HepG2 (cell line): ENCODE data around the gene CARS1. TPM values are rescaled to one million over a fixed set of nuclear protein-coding genes. Genes with fewer than 3 reads are reported as not detected.

Source experiments
- ATAC-seq: fragments of 200-7000 bp; cut with Tn5 transposase; 3 replicates; pipeline ENCODE4 v1.9.1; 2020; ENCODE audit warnings: mild to moderate bottlenecking, moderate library complexity
- BruUV-seq: library from RNA; stranded (reverse); fragments of 400-500 nt; replicated peaks from 2 replicates; lab custom pipeline; 2021; lab: Mats Ljungman, UMichigan
- CTCF ChIA-PET: fragments of 300-600 bp; formaldehyde crosslinking; extraction: SDS; loops from one replicate; lab custom pipeline; 2021; ENCODE audit warnings: low total read pairs, inconsistent platforms, low intra/inter-chr PET ratio; lab: Yijun Ruan, JAX
- POLR2A ChIA-PET: fragments of 350-600 bp; sonication (Branson Sonifier 250); formaldehyde crosslinking; loops from one replicate; lab custom pipeline; 2020; ENCODE audit warnings: antibody characterized with exemption, inconsistent platforms; lab: Yijun Ruan, JAX
- DNase-seq: peaks from one replicate; pipeline ENCODE4 v3.0.0-alpha.2; 2015; ENCODE audit warnings: low spot score
- FAIRE-seq: peaks from 3 replicates; lab custom pipeline; 2011; peaks lifted over from hg19 to GRCh38; lab: Jason Lieb, UNC
- H2AFZ ChIP-seq: one replicate; pipeline ENCODE4 v1.6.1; 2011; ENCODE audit warnings: low read length, inconsistent platforms
- H3K27ac ChIP-seq: fragments of 300-600 bp; 3 replicates; pipeline ENCODE4 v1.8.0; 2011; ENCODE audit warnings: mixed run types, mild to moderate bottlenecking, mixed read lengths, low read length, inconsistent platforms; ENCODE audit not compliant: insufficient read depth; ENCODE audit errors: extremely low read length
- H3K27me3 ChIP-seq, 2 experiments: fragments of 200-600 bp in 1 of 2; 2 replicates in 1 of 2; 3 replicates in 1 of 2; pipeline versions ENCODE4 v1.6.0 to v1.8.0; 2011; ENCODE audit warnings: low read length in 2 of 2, mild to moderate bottlenecking in 2 of 2, moderate library complexity in 2 of 2, inconsistent platforms in 1 of 2; ENCODE audit not compliant: insufficient read depth in 2 of 2, control insufficient read depth in 1 of 2
- H3K36me3 ChIP-seq, 2 experiments: fragments of 200-600 bp in 1 of 2; replicated peaks in 1 of 2; 2 replicates in 1 of 2; 3 replicates in 1 of 2; pipeline versions ENCODE4 v1.5.1 to v1.8.0; 2011; ENCODE audit warnings: low read length in 2 of 2, inconsistent platforms in 1 of 2; ENCODE audit not compliant: insufficient read depth in 2 of 2, control insufficient read depth in 1 of 2
- H3K4me1 ChIP-seq: 2 replicates; pipeline ENCODE4 v1.5.1; 2012; ENCODE audit warnings: low read length, inconsistent platforms; ENCODE audit not compliant: insufficient read depth
- H3K4me2 ChIP-seq: 2 replicates; pipeline ENCODE4 v1.6.0; 2011; ENCODE audit warnings: low read depth, low read length, inconsistent platforms
- H3K4me3 ChIP-seq, 3 experiments: fragments of 200-600 bp in 1 of 3; sonication (generic), shearing (Covaris generic) in 1 of 3; replicated peaks in 1 of 3; 2 replicates each; pipeline ENCODE4 v1.5.1; 2011 to 2016; ENCODE audit warnings: low read length in 3 of 3, inconsistent platforms in 2 of 3, low read depth in 2 of 3, mild to moderate bottlenecking in 2 of 3, control low read depth in 1 of 3, mixed read lengths in 1 of 3; ENCODE audit not compliant: insufficient read depth in 1 of 3
- H3K79me2 ChIP-seq: one replicate; pipeline ENCODE4 v1.6.1; 2011; ENCODE audit warnings: low read length, inconsistent platforms; ENCODE audit not compliant: insufficient read depth
- H3K9ac ChIP-seq: 2 replicates; pipeline ENCODE4 v1.6.0; 2011; ENCODE audit warnings: mild to moderate bottlenecking, low read depth, low read length, inconsistent platforms; ENCODE audit not compliant: insufficient read depth
- H3K9me3 ChIP-seq: 2 replicates; pipeline ENCODE4 v1.5.1; 2012; ENCODE audit warnings: mild to moderate bottlenecking, low read length
- H4K20me1 ChIP-seq: 2 replicates; pipeline ENCODE4 v1.6.0; 2011; ENCODE audit warnings: inconsistent platforms, mild to moderate bottlenecking, low read length, moderate library complexity; ENCODE audit not compliant: insufficient read depth
- CREM ChIP-seq, 2 experiments: sonication (generic) in 1 of 2; formaldehyde crosslinking in 1 of 2; IDR thresholded peaks; 2 replicates each; pipeline versions ENCODE4 v1.4.0 to v1.6.1; 2016 to 2020; ENCODE audit warnings: antibody characterized with exemption in 1 of 2, mild to moderate bottlenecking in 1 of 2, missing genetic modification reagents in 1 of 2
- FIP1L1 ChIP-seq: fragments of 200-400 bp; formaldehyde crosslinking; IDR thresholded peaks from 2 replicates; pipeline ENCODE4 v1.6.1; 2018; ENCODE audit warnings: low read depth, mild to moderate bottlenecking, low read length, moderate library complexity, borderline replicate concordance; ENCODE audit not compliant: insufficient read depth
- MEF2D ChIP-seq: sonication (generic); formaldehyde crosslinking; IDR thresholded peaks from 2 replicates; pipeline ENCODE4 v1.5.1; 2020; ENCODE audit warnings: mild to moderate bottlenecking, missing genetic modification reagents
- ZSCAN25 ChIP-seq: sonication (generic); formaldehyde crosslinking; IDR thresholded peaks from 2 replicates; pipeline ENCODE4 v1.8.0; 2022; ENCODE audit warnings: mild to moderate bottlenecking, missing genetic modification reagents
- ZSCAN9 ChIP-seq: IDR thresholded peaks from 2 replicates; pipeline ENCODE4 v1.6.1; 2016; ENCODE audit warnings: borderline replicate concordance
- WGBS: methylation state at CpG from one replicate; pipeline ENCODE4 v1.1.6; 2017; ENCODE audit warnings: low lambda C conversion rate; 5-methylcytosine and 5-hydroxymethylcytosine counted together
- in situ Hi-C: cut with HindIII; loops from 2 replicates; pipeline ENCODE4 v1.10.0; 2017; ENCODE audit warnings: low pct_unique_long_range_greater_than_20kb; ENCODE audit not compliant: extremely low pct_ligation_motif_present
- intact Hi-C: fragments of 100-400 bp; cut with micrococcal nuclease; formaldehyde crosslinking; loops from one replicate; pipeline ENCODE4 v1.10.0; 2022; ENCODE audit not compliant: unreplicated experiment
- polyA plus RNA-seq, 8 experiments: library from polyadenylated mRNA; depleted of rRNA in 3 of 8; stranded (reverse) in 7 of 8; unstranded in 1 of 8; fragments of >200 nt; fragmentation: Illumina TruSeq in 4 of 8; extraction: Trizol in 4 of 8; gene quantifications; 2 replicates each; pipeline versions ENCODE4 v1.2.1 to v1.2.3, GENCODE V29; 2011 to 2016; ENCODE audit warnings: low read depth in 4 of 8, missing spikeins in 1 of 8, mixed read lengths in 1 of 8; ENCODE audit not compliant: insufficient read depth in 1 of 8
- total RNA-seq, 5 experiments: library from RNA; depleted of rRNA; stranded (reverse); fragments of >200 nt; fragmentation: Illumina TruSeq; extraction: Trizol; gene quantifications; 2 replicates each; pipeline ENCODE4 v1.2.3, GENCODE V29; 2016; ENCODE audit warnings: low read depth in 1 of 5
- TF ChIP-seq, protein P1 (sequence below): IDR thresholded peaks from 2 replicates; pipeline ENCODE4 v1.6.1; 2012; ENCODE audit warnings: low read length, improper control_type of control experiment
- TF ChIP-seq, protein P2 (sequence below): sonication (generic); formaldehyde crosslinking; IDR thresholded peaks from 2 replicates; pipeline ENCODE4 v1.4.0; 2020; ENCODE audit warnings: missing genetic modification reagents

The CARS1 gene
- total and polyA plus RNA-seq, 2 of the 13 experiments (the other 11 are each of a cell fraction or from before 2014, with no cell fraction given): 33.8 to 47.0 TPM

DNA sequence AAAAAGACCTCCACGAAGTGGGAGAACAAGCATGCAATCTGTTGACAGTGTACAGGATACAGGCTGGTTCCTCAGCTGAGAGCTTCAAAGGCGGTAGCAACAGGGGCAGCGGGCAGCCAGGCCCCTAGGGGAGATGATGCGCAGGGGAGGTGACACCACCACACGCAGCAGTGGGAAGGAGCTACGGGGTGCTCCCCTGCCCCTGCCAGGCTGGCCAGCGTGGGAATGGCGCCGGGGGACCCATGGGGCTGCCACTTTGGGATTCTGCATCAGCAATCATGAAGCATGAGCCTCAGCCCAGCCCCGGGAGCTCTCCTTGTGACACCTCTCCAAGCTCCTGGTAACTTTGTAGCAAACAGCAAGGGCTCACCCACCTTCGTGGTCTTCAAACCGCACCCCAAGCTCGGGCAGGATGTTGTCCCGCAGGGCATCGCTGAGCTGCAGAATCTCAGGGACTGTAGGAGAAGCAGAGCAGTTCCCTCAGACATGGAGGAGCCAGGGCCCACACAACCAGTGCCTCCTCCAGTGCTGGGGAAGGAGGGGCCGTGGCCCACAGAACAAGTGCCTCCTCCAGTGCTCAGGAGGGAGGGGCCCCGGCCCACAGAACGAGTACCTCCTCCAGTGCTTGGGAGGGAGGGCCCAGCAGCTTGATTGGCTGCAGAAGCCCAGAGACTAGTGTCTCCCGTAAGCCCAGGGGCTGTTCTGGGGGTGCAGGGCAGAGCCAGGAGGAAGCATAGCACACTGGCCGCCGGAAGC is 50.5 kb downstream of the CARS1 start (continued):
- TF ChIP-seq, protein P1, sequence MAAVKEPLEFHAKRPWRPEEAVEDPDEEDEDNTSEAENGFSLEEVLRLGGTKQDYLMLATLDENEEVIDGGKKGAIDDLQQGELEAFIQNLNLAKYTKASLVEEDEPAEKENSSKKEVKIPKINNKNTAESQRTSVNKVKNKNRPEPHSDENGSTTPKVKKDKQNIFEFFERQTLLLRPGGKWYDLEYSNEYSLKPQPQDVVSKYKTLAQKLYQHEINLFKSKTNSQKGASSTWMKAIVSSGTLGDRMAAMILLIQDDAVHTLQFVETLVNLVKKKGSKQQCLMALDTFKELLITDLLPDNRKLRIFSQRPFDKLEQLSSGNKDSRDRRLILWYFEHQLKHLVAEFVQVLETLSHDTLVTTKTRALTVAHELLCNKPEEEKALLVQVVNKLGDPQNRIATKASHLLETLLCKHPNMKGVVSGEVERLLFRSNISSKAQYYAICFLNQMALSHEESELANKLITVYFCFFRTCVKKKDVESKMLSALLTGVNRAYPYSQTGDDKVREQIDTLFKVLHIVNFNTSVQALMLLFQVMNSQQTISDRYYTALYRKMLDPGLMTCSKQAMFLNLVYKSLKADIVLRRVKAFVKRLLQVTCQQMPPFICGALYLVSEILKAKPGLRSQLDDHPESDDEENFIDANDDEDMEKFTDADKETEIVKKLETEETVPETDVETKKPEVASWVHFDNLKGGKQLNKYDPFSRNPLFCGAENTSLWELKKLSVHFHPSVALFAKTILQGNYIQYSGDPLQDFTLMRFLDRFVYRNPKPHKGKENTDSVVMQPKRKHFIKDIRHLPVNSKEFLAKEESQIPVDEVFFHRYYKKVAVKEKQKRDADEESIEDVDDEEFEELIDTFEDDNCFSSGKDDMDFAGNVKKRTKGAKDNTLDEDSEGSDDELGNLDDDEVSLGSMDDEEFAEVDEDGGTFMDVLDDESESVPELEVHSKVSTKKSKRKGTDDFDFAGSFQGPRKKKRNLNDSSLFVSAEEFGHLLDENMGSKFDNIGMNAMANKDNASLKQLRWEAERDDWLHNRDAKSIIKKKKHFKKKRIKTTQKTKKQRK: no peak
- TF ChIP-seq MEF2D (CRISPR knock-in tag) (no peak), CREM (IDR thresholded peaks at IDR 0.05) (no peak), CREM (CRISPR knock-in tag; IDR thresholded peaks at IDR 0.05) (no peak), ZSCAN25 (CRISPR knock-in tag) (no peak), FIP1L1 (no peak)

DNA sequence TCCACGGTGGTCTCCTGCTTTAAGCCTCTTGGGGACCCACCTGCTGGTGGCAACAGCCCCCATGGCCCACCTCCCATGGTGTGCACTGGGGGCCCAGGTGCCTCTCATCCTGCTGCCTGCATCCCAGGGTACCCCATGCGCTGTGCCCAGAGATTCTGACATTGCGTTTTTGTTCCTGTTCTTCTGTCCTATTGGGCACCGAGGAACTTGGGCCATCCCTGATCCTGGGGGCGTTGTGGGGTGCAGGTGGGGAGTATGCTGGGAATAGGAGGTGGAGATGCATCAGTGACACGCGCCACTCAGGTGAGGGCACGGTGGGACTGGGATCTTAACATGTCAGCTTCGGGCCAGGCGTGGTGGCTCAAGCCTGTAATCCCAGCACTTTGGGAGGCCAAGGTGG is 52.7 kb downstream of the CARS1 start:
- BruUV-seq: no TSS peak
- no peak overlapping the region for H3K27ac ChIP-seq

More for the DNA sequence above, 52.7 kb downstream of the CARS1 start:
- 94% methylated on average over 10 of the region's 10 CpGs for WGBS
- in situ Hi-C loops (no loop called here), intact Hi-C loops (no loop called here)
- H3K4me1 ChIP-seq: no peaks in the 10 kb centered on the region
- no peak overlapping the region for H3K9ac ChIP-seq
- TF ChIP-seq ZSCAN9 (CRISPR knock-in tag): no peak
- TF ChIP-seq, protein P2, sequence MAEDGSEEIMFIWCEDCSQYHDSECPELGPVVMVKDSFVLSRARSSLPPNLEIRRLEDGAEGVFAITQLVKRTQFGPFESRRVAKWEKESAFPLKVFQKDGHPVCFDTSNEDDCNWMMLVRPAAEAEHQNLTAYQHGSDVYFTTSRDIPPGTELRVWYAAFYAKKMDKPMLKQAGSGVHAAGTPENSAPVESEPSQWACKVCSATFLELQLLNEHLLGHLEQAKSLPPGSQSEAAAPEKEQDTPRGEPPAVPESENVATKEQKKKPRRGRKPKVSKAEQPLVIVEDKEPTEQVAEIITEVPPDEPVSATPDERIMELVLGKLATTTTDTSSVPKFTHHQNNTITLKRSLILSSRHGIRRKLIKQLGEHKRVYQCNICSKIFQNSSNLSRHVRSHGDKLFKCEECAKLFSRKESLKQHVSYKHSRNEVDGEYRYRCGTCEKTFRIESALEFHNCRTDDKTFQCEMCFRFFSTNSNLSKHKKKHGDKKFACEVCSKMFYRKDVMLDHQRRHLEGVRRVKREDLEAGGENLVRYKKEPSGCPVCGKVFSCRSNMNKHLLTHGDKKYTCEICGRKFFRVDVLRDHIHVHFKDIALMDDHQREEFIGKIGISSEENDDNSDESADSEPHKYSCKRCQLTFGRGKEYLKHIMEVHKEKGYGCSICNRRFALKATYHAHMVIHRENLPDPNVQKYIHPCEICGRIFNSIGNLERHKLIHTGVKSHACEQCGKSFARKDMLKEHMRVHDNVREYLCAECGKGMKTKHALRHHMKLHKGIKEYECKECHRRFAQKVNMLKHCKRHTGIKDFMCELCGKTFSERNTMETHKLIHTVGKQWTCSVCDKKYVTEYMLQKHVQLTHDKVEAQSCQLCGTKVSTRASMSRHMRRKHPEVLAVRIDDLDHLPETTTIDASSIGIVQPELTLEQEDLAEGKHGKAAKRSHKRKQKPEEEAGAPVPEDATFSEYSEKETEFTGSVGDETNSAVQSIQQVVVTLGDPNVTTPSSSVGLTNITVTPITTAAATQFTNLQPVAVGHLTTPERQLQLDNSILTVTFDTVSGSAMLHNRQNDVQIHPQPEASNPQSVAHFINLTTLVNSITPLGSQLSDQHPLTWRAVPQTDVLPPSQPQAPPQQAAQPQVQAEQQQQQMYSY (CRISPR knock-in tag): no peak
- peaks cover 29 to 63% of the 10 kb centered on the region in 2 experiments; a peak in 4 of 5 replicates for H3K36me3 ChIP-seq
- H2AFZ ChIP-seq: no peak overlapping the region
- H3K4me3 ChIP-seq: no peak overlapping the region
- H3K27me3 ChIP-seq: no peaks in the 10 kb centered on the region; a peak in 1 of 5 replicates
- DNase-seq: no peak
- FAIRE-seq: no peak
- H3K4me2 ChIP-seq: no peak overlapping the region
- CTCF ChIA-PET: no interaction called here
- no peak for ATAC-seq
- no peaks in the 10 kb centered on the region for H4K20me1 ChIP-seq
- no peaks in the 10 kb centered on the region for H3K9me3 ChIP-seq
- H3K79me2 ChIP-seq: no peaks in the 10 kb centered on the region
- POLR2A ChIA-PET: no interaction called here
